HG02852 (cell line): ENCODE measurements around the gene NAALAD2.
A peak's percentile ranks its signal among the peaks of the same experiment; 100 is the strongest.
"Not testable (repeated sequence)": the region's sequence is repeated elsewhere in the genome, so short reads cannot be mapped to it uniquely, and the experiment has no call there.

Source experiments
- ATAC-seq: cut with Tn5 transposase; IDR thresholded peaks from one replicate; pipeline ENCODE4 v1.9.1; 2021; ENCODE audit warnings: mild to moderate bottlenecking, moderate library complexity; ENCODE audit not compliant: unreplicated experiment

The NAALAD2 gene

DNA sequence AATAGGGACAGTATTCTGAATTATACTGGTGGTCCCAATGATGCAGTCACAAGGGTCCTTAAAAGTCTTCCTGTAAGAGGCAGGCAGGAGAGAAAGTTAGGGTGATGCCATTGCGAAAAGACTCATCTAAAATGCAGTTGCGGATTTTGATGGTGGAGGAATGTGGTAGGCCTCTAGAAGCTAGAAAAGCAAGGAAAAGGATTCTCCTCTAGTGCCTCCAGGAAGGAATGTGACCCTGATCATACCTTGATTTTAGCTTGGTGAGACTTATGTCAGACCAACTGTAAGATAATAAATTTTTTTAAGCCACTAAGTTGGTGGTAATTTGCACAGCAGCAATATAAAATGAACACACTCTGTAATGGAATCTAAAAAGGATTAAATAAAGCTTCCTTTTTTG, 54.5 kb downstream of the NAALAD2 start:
- no peak for ATAC-seq

DNA sequence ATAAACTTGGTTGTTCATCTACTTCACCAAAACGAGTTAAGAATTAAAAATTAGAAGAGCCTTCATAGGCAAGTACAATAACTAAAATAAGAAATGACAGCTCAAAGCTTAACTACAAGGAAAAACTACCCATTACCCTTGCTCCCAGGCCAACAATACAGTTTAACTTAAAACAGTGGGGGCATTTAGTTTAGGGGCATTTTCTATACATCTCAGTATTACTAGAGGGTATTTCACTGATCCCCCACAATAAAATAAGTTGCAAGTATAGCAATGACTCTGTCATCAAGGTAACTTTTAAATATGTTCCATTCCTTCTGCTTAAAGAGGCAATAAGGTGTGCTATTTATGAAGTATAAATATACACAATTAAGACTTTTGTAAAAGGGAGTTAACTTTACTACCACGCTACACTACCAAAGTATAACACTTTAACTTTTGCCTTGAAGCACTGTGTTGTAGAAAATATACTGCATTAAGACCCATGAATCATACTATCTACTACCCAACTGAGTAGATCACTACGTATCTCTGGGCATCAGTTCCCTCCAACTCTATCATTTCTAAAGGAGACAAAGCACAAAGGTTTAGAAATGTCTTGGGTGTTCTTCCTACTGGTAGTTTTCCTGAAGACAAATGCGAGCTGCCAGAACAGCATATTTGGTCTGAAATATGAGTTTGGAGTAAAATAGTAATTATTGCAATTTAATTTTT, 58.6 kb downstream of the NAALAD2 start:
- ATAC-seq = no peak

DNA sequence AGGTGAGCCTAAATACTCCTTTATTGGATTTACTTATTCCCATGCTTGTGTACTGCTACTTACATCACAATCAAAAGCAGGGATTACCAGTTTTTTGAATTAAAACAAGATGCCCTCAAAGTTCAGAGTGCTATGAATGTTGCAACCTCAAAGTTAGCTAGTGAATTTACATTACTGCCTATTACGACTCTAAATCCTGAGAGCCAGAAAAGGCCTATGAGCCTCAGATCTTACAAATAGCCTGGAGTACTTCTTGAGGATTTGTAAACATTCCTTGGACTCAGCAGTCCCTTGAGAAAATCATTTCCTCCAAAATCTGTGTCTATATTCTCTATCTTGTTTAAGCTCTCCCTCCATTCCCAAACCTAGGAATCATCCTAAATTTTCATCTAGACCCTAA, 62.9 kb downstream of the NAALAD2 start:
- no peak for ATAC-seq

DNA sequence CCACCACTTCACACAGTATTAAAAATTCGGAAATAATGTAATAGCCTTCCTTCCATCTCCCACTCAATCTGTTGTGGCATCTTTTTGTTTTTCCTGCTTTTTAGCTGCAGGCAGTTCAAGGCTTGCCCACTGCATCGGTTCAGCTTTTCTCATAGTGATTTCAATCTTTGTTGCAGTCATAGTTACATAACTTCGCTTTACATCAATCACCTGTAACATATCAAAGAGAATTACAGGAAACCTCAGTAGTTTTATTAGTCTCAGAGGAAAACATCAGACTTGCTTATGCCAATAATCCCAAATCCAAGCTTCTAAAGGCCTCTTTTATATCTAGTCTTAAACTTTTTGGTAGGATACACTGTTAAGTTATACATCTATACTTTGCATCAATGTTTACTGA, 67.9 kb downstream of the NAALAD2 start:
- ATAC-seq = no peak

DNA sequence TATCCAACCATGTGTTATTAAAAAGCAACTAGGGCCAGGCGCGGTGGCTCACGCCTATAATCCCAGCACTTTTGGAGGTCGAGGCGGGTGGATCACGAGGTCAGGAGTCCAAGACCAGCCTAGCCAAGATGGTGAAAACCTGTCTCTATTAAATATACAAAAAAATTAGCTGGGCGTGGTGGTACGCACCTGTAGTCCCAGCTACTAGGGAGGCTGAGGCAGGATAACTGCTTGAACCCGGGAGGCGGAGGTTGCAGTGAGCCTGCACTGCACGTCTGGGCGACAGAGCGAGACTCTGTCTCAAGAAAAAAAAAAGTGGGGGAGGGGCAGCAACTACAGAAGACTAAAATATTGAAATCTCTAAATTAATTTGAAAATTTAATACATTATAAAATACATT, 69.9 kb downstream of the NAALAD2 start:
- no peak for ATAC-seq

DNA sequence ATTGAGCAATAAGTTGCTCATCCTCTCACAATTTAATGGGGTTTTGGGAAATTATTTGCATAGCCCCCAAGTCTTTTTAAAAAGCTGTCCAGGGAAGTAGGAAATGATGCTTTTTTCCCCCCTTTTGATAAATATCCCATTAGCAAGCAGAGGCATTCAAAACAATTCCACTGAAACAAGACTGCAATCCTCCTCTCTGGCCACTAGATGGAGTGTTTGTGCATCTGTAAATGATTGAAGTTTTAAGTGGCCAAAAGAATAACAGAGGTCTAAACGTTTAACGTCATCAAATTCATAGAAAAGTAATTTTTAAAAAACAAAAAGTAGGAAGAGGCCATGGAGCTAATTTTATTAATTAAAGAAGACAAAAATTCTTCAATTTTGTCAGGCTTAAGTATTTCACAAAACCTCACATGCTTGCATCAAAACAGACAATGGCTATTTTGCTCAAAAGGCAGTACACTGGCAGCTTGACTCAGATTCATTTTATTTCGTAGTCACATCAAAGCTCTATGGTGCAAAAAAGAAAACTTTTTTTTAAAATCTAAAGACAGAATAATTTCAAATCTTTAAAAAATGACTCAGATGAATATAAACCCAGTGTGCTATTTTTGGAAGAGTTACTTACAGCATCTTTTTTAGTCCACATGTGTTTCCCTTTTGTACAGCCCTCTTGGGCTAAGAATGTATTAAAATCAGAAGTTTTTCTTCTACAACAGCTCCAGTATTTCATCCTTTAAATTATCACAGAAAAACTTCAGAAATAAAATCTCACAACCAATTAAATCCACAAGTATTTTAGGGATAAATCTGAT, 70.6 kb downstream of the NAALAD2 start:
- peak; percentile 77 for ATAC-seq

DNA sequence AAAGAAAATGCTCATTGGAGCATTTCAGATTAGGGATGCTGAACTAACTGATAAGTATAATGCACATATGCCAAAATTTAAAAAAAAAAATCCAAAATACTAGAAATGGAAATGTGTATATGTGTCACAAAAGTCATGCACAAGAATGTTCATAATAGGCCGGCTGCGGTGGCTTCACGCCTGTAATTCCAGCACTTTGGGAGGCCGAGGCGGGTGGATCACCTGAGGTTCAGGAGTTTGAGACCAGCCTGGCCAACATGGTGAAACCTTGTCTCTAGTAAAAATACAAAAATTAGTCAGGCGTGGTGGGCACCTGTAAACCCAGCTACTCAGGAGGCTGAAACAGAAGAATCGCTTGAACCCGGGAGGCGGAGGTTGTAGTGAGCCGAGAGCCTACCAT, 73.5 kb downstream of the NAALAD2 start:
- not testable (repeated sequence) for ATAC-seq

DNA sequence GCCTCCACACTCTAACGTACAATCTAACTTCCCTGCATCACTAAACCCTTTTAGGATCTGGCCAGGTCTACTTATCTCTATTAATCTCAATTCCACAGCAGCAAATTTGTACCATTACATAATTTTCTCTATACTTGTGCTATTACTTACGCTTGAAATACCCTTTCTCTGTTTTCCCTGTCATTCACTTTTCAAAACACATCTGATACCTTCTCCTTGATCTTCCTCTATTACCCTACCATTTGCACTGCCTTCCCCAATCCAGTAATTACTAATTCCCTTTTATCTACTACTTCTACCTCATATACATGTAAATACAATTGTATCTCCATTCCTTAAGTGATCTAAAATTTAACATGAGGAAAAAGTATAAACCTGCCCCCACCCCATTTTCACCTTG, 74.4 kb downstream of the NAALAD2 start:
- ATAC-seq = no peak

DNA sequence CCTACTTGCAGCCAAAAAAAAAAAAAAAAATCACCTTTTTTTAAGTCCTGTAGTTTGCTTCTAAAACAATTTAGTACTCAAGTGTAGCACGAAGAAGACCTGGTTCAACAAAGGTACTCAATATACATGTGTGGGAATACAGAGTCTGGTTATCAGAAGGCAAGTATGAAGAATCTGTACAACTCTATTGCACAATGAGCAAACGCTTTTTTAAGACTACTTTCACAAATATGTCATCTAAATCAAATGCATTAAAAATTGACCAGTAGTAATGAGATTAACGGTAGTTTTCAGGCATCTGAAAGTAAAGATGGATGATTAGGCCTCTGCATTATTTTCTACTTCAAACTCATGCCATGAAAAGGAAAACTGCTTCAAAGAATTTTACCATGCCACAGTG, 78.9 kb downstream of the NAALAD2 start:
- ATAC-seq = no peak

DNA sequence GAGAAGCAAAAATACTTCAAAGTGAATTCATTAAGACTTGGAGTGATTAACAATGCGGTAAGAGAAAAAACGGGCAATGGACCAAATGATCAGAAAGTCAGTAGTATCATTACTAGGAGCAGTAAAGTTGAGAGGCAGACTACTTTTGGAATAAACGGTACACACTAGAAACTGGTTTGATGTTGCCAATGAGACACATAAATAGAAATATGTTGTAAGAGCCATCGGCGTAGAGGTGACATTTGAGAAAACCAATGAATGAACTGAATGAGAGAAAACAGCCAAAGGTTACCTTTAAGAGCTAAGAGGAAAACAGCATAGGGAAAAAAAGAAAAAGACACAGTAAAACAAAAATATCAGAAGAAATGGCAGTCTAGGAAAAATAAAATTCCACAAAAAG, 82.1 kb downstream of the NAALAD2 start:
- ATAC-seq = no peak

DNA sequence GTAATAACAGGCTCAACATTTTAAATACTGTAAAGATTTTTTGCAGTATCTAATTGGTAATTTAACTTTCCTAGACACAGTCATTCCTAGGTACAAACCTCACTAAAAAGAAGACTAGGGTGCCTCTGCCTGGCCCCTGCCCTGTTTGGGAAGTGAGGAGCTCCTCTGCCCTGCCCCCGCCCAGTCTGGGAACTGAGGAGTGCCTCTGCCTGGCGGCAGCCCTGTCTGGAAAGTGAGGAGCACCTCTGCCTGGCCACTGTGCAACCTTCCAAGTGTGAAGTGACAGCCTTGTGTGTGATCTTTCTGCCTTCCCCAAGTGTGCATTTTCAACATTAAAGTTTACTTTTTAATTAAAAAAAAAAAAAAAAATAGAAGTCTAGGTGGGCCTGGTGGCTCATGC, 84.1 kb downstream of the NAALAD2 start:
- ATAC-seq = no peak

DNA sequence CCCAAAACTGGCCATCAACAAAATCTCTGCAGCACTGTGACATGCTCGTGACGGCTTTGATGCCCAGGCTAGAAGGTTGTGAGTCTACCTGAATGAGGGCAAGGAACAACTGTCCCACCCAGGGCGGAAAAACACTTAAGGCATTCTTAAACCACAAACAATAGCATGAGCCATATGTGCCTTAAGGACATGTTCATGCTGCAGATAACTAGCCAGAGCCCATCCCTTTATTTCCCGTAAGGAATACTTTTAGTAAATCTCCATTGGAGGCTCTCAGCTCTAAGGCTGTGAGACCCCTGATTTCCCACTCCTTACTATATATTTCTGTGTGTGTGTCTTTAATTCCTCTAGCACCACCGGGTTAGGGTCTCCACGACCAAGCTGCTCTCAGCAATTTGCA, 85.0 kb downstream of the NAALAD2 start:
- ATAC-seq = no peak

DNA sequence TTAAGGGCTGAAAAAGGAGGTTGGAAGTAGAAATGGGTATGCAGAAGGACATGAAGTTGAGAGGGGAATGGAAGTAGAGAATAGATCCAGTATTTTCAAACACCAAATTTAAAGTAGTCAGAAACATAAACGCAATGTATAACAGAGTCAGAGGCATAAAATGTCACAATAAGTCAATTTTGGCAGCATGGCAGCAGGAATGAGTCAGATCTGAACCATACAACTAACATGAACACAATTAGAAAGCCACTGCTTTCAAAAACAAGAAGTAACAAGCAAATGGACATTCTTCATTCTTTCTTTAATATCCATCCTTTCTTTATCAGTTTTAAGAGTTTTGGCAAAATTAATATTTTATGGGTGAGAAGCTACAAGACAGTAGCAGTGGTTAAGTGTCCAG, 85.9 kb downstream of the NAALAD2 start:
- no peak for ATAC-seq

DNA sequence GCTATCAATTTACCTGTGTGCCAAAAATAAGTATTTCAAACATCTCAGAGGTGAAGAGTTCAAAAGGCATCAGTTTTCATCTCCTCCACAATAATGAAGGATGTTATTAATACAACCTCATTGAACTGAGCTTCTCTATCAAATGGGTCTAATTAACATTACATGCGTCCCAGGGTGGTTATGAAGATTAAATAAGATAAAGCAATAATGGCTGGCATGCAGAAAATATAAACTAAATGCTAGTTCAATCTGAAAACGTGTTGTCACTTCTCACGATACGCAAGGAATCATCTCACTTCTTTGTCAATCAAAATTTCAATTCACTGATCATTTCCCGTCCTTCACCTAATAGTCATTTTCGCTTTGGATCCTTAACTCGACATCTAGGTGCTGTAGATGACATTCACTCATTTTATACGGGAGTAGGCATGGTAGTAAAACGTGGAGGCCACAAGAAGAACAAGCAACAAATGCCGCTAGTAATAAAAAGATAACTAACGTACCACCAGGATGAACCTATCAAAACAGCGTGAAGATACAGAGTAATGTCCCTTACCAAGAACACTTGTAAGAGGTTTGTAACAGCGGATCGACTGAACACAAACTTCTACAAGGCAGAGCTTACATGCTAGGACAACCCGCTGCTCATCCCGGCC, 87.5 kb downstream of the NAALAD2 start:
- ATAC-seq = peak; percentile 25

DNA sequence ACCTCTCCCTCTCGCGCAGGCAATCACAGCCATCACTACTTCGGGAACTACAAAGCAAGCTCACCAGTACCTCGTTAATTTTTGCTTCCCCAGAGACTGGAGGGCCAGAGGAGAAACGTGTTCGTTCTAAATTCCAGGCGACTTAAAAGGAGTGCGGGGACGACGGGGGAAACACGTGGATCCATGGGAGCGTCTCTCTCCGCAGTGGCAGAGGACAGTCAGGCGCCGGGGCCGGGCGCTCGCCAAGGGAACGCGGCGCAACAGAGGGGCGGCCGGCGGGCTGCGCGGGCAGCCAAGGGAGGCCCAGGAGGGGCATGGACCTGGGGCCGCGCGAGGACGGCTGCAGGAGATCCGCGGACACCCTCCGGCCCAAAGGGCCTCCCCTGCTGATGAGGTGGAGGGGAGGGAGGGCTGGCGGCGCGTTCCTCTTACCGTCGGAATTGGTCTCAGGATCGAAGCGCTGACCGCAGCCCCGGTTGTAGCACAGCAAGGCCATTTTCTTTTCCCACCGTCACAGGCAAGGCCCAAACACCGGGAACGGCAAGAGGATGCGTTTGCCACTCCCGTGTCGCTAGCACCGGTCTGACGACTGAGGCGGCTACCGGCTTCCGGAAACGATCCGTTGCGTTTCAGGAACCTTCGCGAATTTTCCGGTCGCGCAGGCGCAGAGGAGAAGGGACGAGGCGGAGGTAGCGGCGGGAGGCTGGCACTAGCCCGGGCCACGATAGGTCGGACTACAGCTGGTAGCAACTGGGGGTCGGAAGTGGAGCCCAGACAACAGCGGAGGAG, 88.2 kb downstream of the NAALAD2 start, which contains the start of gene CHORDC1:
CHORDC1 (minus strand) TSS at position 591 of the 789 bp plus-strand sequence; CDS start at position 496, 95 bp downstream.
- ATAC-seq = peak; percentile 90

DNA sequence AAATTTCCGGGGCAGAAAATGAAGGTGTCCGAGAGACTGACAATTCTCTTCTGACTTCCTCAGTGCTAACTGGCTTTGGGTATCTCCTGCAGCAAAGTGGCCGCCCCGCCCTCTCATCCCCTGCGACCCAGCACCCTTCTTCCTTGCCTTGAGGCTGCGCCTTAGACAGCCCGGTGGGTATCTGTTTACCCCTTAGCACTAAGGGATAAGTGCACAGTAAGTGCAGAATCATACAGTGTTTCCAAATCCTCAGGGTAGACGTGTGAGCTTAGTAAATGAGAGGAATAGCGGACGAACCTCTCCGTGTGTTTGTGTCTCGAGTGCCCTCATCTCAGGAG, 88.8 kb downstream of the NAALAD2 start:
- ATAC-seq = peak; percentile 48

DNA sequence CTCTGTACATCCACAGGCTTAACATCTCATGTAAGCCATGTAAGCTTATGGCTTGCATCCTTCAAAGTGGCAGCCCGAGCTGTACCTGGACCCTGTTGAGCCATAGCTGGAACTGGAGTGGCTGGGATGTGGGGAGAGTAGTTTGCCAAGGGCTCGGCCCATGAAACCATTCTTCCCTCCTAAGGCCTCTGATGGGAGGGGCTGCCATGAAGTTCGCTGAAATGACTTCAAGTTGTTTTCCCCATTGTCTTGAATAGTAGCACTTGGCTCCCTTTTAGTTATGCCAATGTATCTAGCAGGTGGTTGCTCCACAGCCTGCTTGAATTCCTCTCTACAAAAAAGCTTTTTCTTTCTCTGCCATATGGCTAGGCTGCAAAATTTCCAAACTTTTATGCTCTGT, 93.6 kb downstream of the NAALAD2 start:
- no peak for ATAC-seq

DNA sequence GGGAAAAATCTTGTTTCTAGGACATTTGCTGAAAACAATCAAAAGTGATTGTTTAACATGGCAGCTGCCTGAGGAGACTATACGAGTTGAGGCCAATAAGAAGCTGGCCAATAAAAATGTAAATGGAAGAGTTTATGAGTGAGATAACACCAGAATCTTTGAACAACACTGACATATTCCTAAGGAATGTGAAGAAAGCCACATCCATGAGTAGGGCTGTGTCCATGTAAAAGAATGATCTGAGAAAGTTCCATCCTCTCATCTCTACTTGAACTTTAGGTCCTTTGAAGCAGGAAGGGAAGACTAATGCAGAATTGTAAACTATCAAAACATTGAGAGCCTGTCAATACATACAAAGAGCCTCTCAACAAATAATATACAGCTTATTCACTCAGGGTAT, 95.3 kb downstream of the NAALAD2 start:
- no peak for ATAC-seq

DNA sequence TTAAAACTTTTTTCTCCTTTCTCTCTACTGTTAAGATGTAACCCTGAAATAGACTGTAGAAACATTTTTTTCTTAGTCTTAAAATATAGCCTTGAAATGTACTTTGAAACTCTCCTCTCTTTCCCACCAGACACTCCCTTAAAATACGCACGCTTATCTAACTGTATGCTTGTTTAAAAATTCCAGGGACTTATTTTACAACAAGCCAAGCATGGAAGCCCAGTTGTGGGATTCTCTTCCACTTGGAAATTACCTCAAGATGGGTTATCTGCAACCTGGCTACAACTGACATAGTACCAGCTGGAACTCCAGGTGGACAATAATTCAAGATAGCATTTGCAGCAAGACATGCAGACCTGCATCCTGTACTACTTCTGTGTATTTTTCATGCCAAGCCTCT, 100.5 kb downstream of the NAALAD2 start:
- ATAC-seq = no peak

DNA sequence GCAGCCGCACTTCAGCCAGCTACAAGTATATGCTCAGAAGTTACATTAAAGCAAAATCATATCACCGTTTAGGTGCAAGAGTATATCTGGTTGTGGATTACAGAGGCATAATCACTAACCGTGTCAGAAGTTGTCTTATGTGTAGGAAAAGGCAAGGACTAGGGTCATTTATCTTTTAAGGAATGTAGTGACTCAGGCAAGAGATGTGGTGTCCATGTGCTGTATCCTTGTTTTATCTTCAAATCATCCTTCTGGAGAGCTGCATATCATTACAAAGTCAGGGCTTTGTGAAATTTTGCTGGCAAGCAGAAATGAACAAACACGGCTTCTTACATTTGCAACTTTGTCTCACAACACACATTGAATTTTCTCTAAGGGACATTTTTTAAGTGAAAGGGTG, 101.1 kb downstream of the NAALAD2 start:
- no peak for ATAC-seq

DNA sequence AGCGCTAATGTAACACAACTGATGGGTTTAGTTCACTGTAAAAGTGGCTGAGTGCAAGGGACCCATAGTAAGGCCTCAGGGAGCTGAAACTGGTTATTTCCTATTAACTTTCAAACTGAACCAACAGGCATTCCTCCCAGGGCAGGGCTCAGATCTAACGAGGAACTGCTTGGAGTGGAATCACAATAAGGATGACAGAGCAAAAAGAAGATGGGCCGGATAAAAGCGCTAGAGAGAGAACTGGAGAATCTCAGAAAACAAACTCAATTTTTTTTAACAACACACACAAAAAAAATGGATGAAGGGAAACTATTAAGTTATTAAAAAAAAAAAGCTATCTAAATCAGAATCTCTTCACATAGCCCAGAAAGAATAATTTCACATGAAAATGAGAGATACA, 102.5 kb downstream of the NAALAD2 start:
- ATAC-seq = no peak
